MM.1S (cell line): ENCODE measurements around the gene FIBCD1.

Experiments
- CTCF ChIP-seq: fragments of 300-600 bp; sonication (generic); IDR thresholded peaks from 2 replicates; pipeline ENCODE4 v1.5.1; 2016; ENCODE audit warnings: antibody characterized with exemption, low read length, mixed read lengths
- EZH2phosphoT487 ChIP-seq: fragments of 300-600 bp; sonication (generic); IDR thresholded peaks from 2 replicates; pipeline ENCODE4 v1.6.1; 2018; ENCODE audit warnings: antibody characterized with exemption, low read length

- peak; percentile 82 for TF ChIP-seq CTCF
- TF ChIP-seq EZH2phosphoT487, result no peak
These were observed 1.9 kb upstream of the FIBCD1 start for GRCh38 chr9:130940693-130941576.
